ENCODE measurements around the gene FRAT1. TPM values are rescaled to one million over a fixed set of nuclear protein-coding genes. Genes with fewer than 3 reads are reported as not detected.

The FRAT1 gene
- total RNA-seq, 1 donor from 2014 or later, result 10.4 TPM

DNA sequence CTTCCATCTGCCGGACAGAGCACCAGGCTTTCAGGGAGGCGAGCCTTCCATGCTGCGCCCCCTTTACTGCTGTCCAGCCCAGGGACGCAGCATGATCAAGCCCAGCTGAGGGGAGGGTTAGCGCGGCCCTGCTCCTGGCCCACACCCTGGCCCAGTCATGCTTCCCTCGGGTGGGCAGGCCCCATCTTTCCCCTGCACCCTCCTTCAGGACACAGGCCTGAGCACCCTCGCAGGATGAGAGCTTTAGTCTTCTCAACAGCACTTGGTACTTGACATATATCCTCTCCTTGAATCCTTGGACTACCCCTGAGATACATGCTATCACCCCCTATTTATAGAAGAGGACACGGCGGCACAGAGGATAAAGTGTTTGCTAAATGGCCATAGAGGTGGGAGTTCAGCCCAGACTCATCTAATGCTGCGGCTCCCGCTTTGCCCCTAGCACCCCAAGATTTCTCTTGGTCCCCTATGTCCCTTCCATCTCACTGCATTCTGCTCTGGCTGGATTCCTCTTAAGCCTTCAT, 48.1 kb downstream of the FRAT1 start:
- Histone ChIP-seq H3K9me3 (no peaks in the 10 kb centered on the region), H3K36me3 (peaks cover 15% of the 10 kb centered on the region), H3K27ac (no peak overlapping the region), H3K4me3 (no peak overlapping the region), H3K4me1 (no peaks in the 10 kb centered on the region), H3K27me3 (no peaks in the 10 kb centered on the region)
- TF ChIP-seq CTCF (IDR thresholded peaks at IDR 0.05), result no peak
- no peak for DNase-seq
- intact Hi-C loops (cut with DNase I), result no loop called here
- ATAC-seq, result no peak

Other genes starting within 250 kb of the FRAT1 start
- 0.23 TPM for gene SLIT1, start 133.3 kb upstream of the FRAT1 start, total RNA-seq
- gene ARHGAP19, start 26.6 kb upstream of the FRAT1 start, total RNA-seq, result 14.0 TPM
- gene FRAT2, start 15.5 kb downstream of the FRAT1 start, total RNA-seq, result 20.4 TPM
- gene RRP12, start 82.1 kb downstream of the FRAT1 start, total RNA-seq, result 23.7 TPM
- gene PGAM1, start 106.9 kb downstream of the FRAT1 start, total RNA-seq, result 139 TPM
- gene EXOSC1, start 126.7 kb downstream of the FRAT1 start, total RNA-seq, result 27.0 TPM
- 63.2 TPM for gene ZDHHC16, start 126.9 kb downstream of the FRAT1 start, total RNA-seq
- gene MMS19, start 179.2 kb downstream of the FRAT1 start, total RNA-seq, result 70.7 TPM
- 37.5 TPM for gene UBTD1, start 179.7 kb downstream of the FRAT1 start, total RNA-seq